Loucy (cell line): ENCODE data around the gene CGGBP1.

Source experiments
- H2AFZ ChIP-seq: fragments of 200-600 bp; sonication (generic); 2 replicates; pipeline ENCODE4 v1.6.0; 2016; ENCODE audit warnings: antibody characterized with exemption, mild to moderate bottlenecking, low read length, moderate library complexity
- H3F3A ChIP-seq: fragments of 200-600 bp; 2 replicates; pipeline ENCODE4 v1.6.0; 2016; ENCODE audit warnings: antibody characterized with exemption, low read depth, mild to moderate bottlenecking
- H3K27me3 ChIP-seq: fragments of 200-600 bp; sonication (generic); 2 replicates; pipeline ENCODE4 v1.6.1; 2014; ENCODE audit warnings: low read length, mild to moderate bottlenecking; ENCODE audit not compliant: insufficient read depth, poor library complexity, severe bottlenecking
- H3K36me3 ChIP-seq: fragments of 200-600 bp; sonication (generic); 2 replicates; pipeline ENCODE4 v1.6.1; 2016; ENCODE audit warnings: low read length; ENCODE audit not compliant: insufficient read depth
- H3K4me1 ChIP-seq: fragments of 200-600 bp; sonication (generic); 2 replicates; pipeline ENCODE4 v1.5.1; 2014; ENCODE audit warnings: low read length, mild to moderate bottlenecking; ENCODE audit not compliant: insufficient read depth, poor library complexity, severe bottlenecking
- H3K4me2 ChIP-seq: fragments of 200-600 bp; sonication (generic); 2 replicates; pipeline ENCODE4 v1.6.0; 2014; ENCODE audit warnings: antibody characterized with exemption, low read length, low read depth, mild to moderate bottlenecking; ENCODE audit not compliant: poor library complexity, severe bottlenecking
- H3K4me3 ChIP-seq: fragments of 200-600 bp; sonication (generic); 2 replicates; pipeline ENCODE4 v1.5.1; 2014; ENCODE audit warnings: low read length, mild to moderate bottlenecking, mixed read lengths; ENCODE audit not compliant: poor library complexity, severe bottlenecking
- H3K79me2 ChIP-seq: fragments of 200-600 bp; sonication (generic); 2 replicates; pipeline ENCODE4 v1.6.1; 2014; ENCODE audit warnings: low read length; ENCODE audit not compliant: insufficient read depth
- H3K9ac ChIP-seq: fragments of 200-600 bp; sonication (generic); 2 replicates; pipeline ENCODE4 v1.6.0; 2014; ENCODE audit warnings: mild to moderate bottlenecking, low read depth, low read length, moderate library complexity; ENCODE audit not compliant: poor library complexity, severe bottlenecking
- H3K9me2 ChIP-seq: fragments of 200-600 bp; sonication (generic); replicated peaks from 2 replicates; pipeline ENCODE4 v1.6.1; 2016; ENCODE audit warnings: low read depth, low read length, mixed read lengths
- H3K9me3 ChIP-seq: fragments of 200-600 bp; sonication (generic); 2 replicates; pipeline ENCODE4 v1.6.1; 2014; ENCODE audit warnings: mild to moderate bottlenecking, antibody characterized with exemption, low read length, low read depth; ENCODE audit not compliant: insufficient read depth
- H4K20me1 ChIP-seq: fragments of 200-600 bp; sonication (generic); 2 replicates; pipeline ENCODE4 v1.6.0; 2014; ENCODE audit warnings: antibody characterized with exemption, low read length, mild to moderate bottlenecking; ENCODE audit not compliant: insufficient read depth, poor library complexity, severe bottlenecking
- CTCF ChIP-seq: fragments of 200-600 bp; sonication (generic); conservative IDR thresholded peaks from 2 replicates; pipeline ENCODE4 v1.5.1; 2014; ENCODE audit warnings: mild to moderate bottlenecking, antibody characterized with exemption, low read length
- EZH2phosphoT487 ChIP-seq: fragments of 200-600 bp; IDR thresholded peaks from 2 replicates; pipeline ENCODE4 v1.6.1; 2018; ENCODE audit warnings: antibody characterized with exemption, mild to moderate bottlenecking, moderate library complexity, borderline replicate concordance

Gene CGGBP1

GRCh38 chr3:88093266-88093665 lies 34.5 kb upstream of the CGGBP1 start:
- Histone ChIP-seq H4K20me1 (peaks cover 14% of the 10 kb centered on the region), H3K4me2 (no peak overlapping the region), H3K9me3 (peaks cover 9% of the 10 kb centered on the region; the same call in 1 of the 2 replicates), H3K27me3 (no peaks in the 10 kb centered on the region), H3K36me3 (peaks cover 67% of the 10 kb centered on the region), H3K4me1 (no peaks in the 10 kb centered on the region), H3K9ac (no peak overlapping the region), H3K9me2 (no peaks in the 10 kb centered on the region), H3K4me3 (no peak overlapping the region), H2AFZ (no peak overlapping the region), H3K79me2 (peaks cover 55% of the 10 kb centered on the region), H3F3A (no peaks in the 10 kb centered on the region)
- TF ChIP-seq CTCF (no peak), EZH2phosphoT487 (no peak)

GRCh38 chr3:88092270-88092669 lies 33.5 kb upstream of the CGGBP1 start:
- no peak for TF ChIP-seq EZH2phosphoT487
- no peak for TF ChIP-seq CTCF
- no peak overlapping the region for H3K4me2 ChIP-seq
- peaks cover 9% of the 10 kb centered on the region; the same call in 1 of the 2 replicates for H3K9me3 ChIP-seq
- H4K20me1 ChIP-seq: peaks cover 14% of the 10 kb centered on the region
- no peaks in the 10 kb centered on the region for H3K4me1 ChIP-seq
- peaks cover 58% of the 10 kb centered on the region for H3K79me2 ChIP-seq
- no peak overlapping the region for H3K4me3 ChIP-seq
- no peak overlapping the region for H3K9ac ChIP-seq
- no peaks in the 10 kb centered on the region for H3K27me3 ChIP-seq
- H3F3A ChIP-seq: no peaks in the 10 kb centered on the region
- no peak overlapping the region for H2AFZ ChIP-seq
- H3K9me2 ChIP-seq: no peaks in the 10 kb centered on the region
- peaks cover 70% of the 10 kb centered on the region for H3K36me3 ChIP-seq

GRCh38 chr3:88090681-88091080 lies 31.9 kb upstream of the CGGBP1 start:
- no peaks in the 10 kb centered on the region for H3F3A ChIP-seq
- no peak overlapping the region for H3K4me3 ChIP-seq
- H3K36me3 ChIP-seq: peaks cover 67% of the 10 kb centered on the region
- TF ChIP-seq EZH2phosphoT487 (no peak), CTCF (no peak)
- no peaks in the 10 kb centered on the region for H3K27me3 ChIP-seq
- H2AFZ ChIP-seq: no peak overlapping the region
- H3K9ac ChIP-seq: no peak overlapping the region
- H3K4me2 ChIP-seq: no peak overlapping the region
- peaks cover 14% of the 10 kb centered on the region for H4K20me1 ChIP-seq
- H3K79me2 ChIP-seq: peaks cover 58% of the 10 kb centered on the region
- H3K4me1 ChIP-seq: no peaks in the 10 kb centered on the region
- no peaks in the 10 kb centered on the region for H3K9me2 ChIP-seq
- peaks cover 9% of the 10 kb centered on the region; the same call in 1 of the 2 replicates for H3K9me3 ChIP-seq
